NCI-H1048 (cell line): ENCODE data around the gene MRPL38.

Source experiments
- DNase-seq: peaks from one replicate; lab custom pipeline; 2025; lab: John Stamatoyannopoulos, UW

MRPL38 gene

DNA sequence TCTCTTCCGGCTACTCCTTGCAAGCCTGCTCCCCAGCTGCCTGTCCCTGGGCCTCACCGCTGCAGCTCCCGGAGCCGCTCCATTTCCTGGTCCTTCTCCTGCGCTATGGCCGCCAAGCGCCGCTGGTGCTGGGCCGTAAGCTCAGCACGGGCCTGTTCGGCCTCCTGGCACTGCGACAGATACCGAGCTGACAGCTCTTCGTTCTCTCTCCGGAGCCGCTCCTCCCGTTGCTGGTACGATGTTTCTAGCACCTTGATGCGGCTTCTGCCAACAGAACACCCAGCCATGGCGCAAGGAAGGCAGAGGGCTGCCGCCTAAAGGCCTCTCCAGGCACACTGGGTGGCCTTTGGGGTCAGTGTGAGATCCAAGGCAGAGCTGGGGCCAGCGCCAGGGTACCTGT lies 14.9 kb upstream of the MRPL38 start:
- DNase-seq, result no peak

DNA sequence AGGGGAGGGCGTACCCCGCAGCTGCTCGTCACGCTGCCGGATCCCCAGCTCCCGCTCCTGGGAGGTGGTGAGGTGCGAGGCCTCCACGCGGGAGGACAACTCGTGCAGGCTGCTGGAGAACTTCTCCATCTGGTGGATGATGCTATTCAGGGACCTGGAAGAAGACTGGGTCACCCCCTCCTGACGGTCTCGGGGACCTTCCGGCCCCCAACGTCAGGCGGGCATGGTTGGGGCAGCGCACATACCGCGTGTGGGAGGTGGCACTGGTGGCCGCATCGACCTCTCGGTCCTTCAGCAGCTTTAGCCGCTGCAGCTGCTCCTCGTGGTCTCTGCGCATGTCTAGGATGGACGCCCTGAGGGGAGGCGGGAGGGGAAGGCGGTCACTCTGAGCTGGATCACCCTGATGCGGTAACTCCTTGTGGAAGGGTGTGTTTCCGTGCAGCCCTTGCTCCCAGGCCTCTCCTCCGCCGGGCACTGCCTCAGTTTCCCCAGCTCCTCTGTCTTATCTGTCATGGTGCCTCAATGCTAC lies 13.3 kb upstream of the MRPL38 start:
- no peak for DNase-seq

DNA sequence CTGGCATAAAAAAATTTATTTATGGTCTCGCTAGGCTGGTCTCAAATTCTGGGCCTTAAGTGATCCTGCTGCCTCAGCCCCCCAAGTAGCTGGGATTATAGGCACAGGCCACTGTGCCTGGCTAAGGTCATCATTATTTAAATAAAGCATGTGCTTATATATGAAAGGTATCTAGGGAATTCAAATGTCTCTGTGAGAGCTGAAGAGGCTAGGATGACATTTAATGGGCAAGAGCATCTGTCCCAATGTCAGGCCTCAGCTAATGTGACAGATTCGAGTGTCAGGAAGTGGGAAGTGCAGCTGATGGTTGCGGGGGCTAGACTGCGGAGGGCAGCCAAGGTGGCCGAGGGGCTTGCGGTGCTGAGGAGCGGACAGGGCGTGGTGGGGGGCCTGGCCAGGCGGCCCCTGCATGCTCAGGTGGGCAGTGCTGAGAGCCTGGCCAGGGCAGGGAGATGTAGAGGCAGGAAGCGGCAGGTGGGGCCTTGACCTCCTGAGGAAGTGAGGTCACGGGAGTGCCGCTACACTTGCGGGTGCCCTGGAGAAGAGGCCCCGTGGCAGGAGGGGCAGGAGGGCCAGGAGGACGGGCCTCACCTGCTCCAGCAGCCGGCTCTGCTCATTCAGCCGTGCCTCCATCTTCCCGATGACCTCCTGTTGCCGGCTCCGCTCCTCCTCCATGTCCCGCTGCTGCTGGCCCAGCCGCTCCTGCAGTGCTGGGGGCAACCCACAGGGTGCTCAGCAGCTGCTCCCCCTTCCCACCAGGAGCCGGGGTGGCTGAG lies 12.6 kb upstream of the MRPL38 start:
- no peak for DNase-seq

DNA sequence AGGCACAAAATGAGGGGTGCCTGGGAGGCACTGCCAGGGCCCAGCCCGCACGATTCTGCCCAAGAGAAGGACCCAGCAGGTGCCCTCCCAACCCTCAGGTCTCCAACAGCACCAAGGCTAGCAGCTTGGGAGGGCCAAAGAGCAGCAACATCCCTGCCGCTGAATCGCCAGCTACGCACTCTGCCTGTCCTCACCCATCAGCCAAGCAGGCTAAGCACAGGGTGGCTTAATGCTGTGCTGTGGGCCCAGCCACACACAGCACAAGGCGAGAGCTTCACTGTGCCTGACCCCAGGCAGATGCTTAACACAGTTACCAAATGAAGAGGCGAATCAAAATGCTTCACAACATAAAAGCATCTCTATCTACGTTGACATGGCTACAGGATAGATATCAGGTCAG lies 10.6 kb upstream of the MRPL38 start:
- no peak for DNase-seq

DNA sequence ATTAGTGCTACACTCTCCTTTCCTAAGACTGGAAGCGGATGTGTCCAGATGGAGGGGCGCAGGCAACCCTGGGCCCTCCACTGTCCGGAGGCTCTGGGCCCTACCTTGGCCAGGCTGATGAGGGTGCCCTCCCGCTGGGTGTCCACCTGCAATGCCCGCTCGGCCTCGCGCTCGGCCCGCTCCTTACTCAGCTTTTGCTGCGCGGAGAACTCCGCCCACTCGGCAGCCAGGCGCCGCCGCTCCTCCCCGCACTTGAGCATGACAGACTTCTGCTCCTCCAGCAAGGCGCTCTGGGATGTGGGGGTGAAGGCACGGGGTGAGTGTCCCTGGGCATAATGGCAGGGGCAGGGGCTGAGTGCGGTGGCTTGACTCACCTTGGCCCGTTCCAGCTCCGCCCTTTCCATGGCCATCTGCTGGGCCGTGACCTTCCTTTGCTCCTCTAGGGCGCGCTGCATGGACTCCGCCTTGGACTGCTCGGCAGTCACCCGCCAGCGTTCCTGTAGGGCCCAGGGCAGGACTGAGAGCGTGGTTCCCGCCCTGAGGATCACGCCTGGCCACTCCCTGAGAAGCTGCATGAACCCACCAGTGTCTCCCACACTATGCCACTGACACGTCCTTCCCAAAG lies 10.1 kb upstream of the MRPL38 start:
- DNase-seq, result no peak

DNA sequence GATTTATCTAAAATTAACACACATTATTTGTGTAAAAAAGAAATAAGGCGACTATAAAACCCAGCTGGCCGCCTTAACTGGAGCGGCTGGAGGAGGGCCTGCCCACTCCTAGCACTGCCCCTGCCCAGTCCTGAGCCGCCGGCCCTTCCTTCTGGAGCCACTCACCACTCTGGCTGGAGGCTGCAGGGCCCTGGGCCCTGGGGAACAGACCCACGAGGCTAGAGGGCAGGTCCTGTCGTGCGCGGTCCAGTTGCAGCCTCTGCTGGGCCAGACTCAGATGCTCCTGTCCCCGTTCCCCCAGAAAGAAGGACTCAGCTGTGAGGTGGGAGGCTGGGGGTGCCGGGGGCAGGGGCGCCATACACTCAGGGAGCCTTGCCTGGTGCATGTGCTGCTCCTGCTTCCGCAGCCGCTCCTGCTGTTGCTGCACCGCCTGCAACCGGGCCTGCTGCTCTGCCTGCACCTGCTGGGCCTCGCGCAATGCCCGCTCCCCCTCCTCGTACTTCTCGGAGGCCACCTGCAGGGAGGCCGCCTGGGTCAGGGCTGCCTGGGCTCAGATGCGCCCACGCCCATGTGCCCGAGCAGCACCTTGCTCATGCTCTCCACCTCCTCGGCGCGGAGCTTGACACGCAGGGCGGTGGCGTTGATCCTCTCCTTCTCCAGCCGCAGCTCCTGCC lies 9.0 kb upstream of the MRPL38 start:
- DNase-seq, result no peak

DNA sequence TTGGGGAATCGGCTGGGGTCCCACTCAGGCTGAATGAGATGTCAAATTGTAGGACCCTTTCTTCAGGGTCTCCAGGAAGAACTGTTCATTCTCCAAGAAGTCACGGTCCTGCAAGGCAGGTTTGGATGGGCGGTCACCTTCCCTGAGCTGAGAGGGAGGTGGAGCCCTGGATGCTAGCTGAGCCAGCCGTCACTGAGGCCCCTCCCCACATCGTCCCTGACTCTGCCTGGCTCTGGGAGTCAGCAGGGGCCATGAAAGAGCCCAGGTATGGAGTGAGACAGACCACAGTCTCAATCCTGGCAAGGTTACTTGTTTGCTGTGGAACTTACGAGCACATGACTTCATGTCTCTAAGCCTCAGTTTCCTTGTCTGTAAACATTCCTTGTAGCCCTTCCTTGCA lies 6.0 kb upstream of the MRPL38 start:
- no peak for DNase-seq

DNA sequence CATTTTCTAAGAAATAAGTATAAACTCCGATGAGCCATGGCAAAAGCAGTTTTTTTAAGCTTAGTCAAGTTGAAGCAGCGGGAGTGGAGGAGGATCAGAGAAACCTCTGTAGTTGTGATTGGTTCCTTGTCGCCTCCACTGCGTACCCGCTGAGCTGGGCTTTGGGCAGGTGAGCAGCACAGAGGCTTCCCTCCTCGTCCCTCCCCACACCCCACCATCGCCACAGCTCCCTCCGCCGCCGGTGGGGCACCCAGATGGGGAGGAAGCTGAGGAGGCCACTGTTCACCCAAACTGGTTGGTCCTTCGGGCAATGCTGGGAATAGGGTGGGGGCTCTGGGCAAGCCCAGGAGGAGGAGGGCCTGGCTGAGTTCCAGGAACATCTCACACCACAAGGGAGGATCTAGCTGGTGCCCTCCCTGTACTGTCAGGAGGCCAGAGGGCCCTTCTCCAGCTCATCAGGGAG lies 5.2 kb upstream of the MRPL38 start:
- DNase-seq, result no peak

DNA sequence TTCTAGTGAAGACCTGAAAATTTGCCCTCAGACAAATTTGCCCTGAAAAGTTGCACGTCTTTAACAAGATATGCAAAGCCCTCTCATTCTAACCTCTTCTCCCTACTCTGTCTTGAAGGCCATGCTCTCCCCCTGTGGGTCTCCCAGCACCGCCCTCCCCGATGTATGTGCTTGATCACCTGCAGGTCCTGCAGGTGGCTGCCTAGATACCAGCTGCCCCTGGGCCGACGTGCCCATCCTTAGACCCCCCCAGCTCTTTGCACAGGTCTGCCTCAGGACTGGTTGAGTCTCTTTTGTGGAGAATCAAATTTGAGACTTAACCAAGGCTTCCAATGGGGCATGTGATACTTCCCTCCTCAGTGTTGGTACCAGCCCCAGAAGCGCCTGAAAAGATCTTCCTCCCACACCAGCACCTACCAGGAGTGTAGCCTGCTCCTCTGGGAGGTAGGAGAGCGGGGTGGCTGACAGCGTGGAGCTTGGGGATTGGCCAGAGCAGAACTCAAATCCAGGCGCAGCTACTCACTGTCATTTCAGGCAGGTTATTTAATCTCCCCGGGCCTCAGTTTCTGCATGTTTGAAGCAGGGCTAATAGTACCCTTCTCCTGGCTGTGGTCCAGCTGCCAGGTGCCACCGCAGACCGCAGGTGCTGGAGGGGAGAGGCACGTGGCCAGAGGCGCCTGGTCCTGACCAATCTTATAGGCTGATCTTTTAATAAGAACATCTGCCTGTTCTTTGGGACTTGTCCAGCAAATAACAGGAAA lies 4.5 kb upstream of the MRPL38 start:
- no peak for DNase-seq

DNA sequence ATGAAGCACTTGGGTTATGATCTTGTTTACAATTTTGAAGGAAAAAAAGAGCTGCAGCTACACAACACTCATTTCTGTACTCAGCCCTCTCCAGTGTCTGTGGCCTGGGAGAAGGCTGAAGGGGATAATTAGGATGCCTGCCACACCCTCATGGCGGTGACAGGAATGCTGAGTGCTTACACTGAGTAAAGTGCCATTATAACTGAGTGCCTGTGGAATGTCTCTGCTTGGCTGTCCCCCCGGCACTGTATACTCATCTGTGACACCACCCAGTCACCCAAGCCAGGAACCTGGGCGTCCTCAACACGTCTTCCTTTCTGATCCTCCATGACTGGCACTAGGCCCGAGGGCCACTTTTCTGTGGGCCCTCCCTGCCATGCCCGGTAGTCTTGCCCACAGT lies 3.5 kb upstream of the MRPL38 start:
- no peak for DNase-seq

DNA sequence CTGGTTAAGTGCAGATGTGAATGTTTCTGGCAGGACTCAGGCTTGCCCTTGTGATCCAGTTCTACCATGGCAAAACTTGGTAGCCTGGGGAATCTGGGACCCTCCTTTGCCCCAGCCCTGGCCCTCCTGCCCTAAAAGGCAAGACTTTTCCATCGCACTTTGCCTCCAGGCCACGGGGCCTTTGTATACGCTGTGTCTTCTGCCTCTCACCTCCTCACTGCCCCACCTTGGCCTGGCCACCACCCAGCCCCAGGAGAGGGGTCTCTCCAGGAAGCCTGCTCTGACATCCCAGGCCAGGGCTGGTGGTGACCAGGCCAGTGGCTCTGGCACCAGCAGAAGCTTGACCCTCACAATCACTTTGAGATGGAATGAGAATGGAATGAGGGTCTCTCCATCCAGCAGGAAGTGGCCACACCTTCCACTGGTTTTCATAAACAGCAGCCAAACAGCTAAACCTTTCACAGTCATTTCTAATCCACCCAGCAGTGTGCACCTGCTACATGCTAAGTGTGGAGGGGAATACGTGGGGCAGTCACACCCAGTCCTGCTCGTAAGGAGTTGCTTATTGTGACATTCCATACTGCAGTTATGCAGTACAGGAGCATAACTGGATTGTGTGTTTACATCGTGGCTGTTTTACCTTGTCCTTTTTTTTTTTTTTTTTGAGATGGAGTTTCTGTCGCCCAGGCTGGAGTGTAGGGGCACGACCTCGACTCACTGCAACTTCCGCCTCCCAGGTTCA lies 1.6 kb upstream of the MRPL38 start:
- DNase-seq, result no peak

DNA sequence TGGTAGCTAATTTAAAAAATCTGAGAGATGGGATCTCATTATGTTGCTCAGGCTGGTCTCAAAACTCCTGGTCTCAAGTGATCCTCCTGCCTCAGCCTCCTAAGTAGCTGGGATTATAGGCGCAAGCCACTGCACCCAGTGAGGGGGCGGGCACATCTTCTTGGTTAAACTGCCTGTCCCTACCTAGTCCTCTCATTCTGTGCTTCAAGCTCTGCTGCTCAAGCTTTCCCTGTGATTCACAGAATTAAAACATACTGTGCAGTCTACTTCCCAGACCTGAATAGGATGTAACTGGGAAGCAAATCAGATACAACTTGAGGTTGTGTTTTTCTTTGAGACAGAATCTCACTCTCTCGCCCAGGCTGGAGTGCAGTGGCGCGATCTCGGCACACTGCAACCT lies 2.3 kb downstream of the MRPL38 start:
- no peak for DNase-seq

DNA sequence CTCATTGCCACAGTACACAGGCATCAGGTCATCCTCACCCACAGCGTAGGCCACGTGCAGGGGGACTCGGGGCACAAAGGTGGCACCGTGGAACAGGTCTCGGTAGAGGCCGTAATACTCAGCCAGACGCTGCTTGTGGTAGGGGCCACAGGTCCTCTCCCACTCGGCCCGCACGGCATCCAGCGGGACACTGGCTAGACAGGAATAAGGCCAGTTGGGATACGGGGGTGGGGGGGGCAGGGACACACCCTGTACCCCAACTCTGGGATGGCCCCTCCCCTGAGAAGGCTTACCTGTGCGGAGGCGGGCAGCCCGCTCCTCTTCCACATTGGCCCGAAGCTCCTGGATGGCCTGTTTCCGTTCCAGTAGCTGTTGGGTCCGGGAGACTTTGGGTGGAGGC lies 3.0 kb downstream of the MRPL38 start:
- no peak for DNase-seq

DNA sequence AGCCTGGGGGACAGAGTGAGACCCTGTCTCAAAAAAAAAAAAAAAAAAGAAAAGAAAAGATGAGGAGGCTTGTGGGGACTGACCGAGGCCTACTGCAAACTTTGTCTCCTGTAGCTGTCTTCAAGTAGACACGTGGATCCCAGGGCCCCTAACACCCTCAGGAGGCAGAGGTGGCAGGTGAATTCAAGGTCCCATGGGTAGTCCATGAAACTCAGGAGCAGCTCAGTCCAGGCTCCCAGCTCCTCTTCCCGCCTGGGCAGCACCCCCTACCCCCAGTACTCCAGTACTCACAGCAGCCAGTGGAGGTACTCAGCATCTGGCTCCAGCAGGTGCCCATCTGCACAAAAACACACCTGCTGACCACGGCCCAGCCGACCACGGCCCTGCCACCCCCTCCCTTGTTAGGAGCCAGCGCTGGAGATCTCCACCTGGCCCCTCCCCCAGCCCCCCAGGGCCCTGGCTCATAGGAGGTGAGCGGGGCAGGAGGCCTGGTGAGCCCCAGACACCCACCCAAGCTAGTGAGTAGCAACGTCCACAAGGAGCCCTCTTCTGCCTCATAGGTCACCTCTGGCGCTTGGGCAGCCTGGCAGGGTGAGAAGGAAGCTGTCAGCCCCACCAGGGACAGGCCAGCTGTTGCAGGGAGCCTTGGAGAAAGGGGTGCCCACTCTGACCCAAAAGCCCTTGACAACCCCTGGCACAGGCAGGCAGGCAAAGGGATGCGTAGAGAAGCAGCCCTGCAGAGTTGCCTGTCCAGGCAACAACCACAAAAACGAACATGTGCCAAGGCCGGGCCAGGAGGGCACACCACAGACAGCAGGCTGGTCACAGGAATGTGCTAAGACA lies 3.8 kb downstream of the MRPL38 start:
- DNase-seq, result no peak

DNA sequence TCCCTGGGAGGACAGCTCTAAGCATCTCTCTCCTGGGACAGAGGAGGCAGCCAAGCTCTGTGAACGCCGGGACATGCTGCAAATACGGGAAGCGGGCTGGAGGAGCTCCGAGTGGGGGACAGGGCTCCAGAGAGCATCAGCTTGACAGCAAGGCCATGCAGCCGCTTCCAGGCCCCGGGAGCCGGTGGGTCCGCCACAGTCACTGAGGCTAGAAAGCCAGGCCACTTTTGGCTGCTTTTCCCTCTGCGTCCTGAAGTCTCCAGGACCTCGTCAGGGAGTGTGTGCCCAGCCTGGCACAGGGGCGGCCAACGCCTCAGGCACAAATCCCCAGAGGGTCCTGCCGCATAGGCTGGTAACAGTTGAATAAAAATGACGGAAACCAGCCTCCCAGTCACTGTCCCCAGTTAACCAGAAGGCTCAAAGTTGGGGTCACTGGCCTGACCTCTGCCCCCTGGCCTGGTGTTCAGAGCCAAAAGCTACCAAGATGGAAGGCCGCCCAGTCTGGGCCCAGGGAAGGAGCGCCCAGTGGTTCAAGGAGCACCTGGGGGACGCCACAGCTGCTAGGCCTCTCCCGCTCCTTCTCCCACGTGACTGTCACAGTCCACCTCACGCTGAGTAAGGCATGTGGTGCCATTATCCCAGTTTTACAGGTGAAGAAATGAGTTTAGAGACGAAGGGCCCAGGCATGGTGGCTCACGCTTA lies 4.8 kb downstream of the MRPL38 start:
- DNase-seq, result no peak

DNA sequence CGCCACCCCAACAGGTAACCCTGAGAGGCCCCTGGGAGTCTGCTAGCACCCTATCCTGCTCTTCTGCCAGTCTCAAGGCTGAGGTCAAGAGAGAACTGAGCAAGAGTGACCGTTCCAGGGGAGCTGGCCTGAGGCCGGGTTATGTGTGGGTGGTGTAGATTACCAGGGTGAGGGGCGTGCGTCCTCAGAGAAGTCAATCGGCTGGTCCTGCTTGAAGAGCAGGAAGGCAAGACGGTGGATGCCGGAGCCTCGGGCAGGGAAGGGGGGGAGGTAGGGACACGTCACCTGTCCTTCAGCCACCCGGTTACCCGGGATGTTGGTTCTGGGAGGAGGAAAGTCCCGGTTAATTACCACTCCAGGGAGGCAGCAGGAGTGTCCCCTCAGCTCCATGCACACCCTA lies 5.3 kb downstream of the MRPL38 start:
- DNase-seq, result no peak

DNA sequence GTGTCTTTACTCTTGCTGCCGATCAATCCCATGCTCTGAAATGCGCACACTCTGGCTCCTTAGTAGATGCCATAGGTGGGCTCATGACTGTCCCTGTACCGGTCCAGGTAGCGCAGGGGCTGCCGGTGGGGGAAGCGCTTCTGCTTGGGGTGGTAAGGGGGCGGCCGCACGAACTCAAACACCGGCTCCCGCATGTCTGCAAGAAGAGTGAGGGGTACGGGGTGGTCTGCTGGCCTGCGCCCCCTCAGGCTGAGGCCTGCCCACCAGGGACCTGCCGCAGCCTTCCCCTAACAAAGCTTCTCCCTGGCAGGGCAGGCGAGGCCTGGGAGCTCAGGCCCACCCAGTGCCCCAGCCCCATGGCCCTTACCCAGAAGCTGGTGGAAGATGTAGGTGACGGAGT lies 5.9 kb downstream of the MRPL38 start:
- DNase-seq, result no peak

DNA sequence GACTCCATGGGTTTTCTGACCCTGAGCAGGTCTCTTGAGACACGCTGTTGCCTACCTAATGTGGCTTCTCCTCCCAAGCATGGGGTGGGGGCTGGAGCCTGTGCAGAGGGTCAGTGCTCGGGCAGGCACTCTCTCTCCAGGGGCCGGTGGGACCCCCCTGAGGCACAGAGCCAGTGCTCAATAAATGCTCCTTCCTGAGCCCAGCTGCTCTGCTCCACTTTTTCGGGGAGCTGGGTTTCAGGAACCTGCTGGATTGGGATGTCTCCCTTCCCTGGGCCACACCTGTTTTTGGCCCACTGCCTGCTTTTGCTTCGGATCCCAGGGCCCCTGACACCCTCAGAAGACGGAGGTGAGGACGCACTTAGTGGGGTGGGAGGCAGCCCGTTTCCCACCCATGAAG lies 6.6 kb downstream of the MRPL38 start:
- DNase-seq, result no peak

DNA sequence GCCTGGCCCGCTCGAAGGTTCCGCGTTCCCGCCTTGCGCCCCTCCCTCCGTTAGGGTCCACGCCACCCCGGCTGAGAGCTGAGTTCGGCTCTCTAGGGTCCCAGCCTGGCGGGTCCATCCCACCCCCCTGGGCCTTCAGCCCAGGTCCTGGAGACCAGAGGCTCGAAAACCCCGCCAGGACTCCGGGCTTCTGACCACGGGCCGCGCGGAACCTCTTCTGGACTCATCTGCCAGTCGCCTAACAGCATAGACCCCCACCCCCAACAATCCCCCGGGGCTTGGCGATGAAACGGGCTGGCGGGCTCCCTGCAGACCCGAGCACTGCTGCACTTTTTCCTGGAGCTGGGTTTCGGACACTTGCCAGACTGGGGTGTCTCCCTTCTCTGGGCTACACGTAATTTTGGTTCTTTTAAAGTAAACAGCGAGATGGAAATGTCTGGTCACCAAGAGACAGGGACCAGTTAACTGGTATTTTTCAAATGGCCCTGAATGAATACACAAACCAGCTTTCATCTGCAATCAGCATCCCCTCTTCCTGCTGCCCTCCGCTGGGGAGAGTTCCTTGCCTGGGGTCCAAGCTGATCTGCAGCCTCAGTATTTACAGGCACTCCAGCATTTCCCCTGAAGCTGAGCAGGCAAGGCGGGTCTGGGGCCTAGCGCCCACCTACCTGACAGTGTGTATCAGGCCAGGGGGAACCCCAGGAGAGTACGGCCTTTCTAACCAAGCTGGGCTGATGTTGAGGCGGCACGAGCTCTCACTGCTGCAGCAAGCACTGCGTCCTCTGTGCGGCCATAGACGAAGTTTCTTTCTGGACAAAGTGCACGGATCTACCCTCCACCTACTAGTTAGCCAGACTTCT lies 7.3 kb downstream of the MRPL38 start:
- DNase-seq, result no peak
